Fibroblast of pulmonary artery (primary cell): ENCODE results near the gene NR5A1.

Experiments
- DNase-seq: peaks from one replicate; pipeline ENCODE4 v3.0.0-alpha.2; 2010; ENCODE audit warnings: low read depth
- H3K4me3 ChIP-seq: replicated peaks from 2 replicates; pipeline ENCODE4 v1.5.1; 2011; ENCODE audit warnings: low read depth, mild to moderate bottlenecking, control low read depth, low read length, moderate library complexity
- CTCF ChIP-seq: IDR thresholded peaks from 2 replicates; pipeline ENCODE4 v1.5.1; 2011; ENCODE audit warnings: mild to moderate bottlenecking, control low read depth, low read length, inconsistent platforms; ENCODE audit errors: missing control alignments

The NR5A1 gene

GRCh38 chr9:124518116-124518515, 10.9 kb upstream of the NR5A1 start:
- DNase-seq: no peak
- no peak for TF ChIP-seq CTCF
- H3K4me3 ChIP-seq: no peak overlapping the region

GRCh38 chr9:124517600-124517999, 10.4 kb upstream of the NR5A1 start:
- H3K4me3 ChIP-seq: no peak overlapping the region
- DNase-seq: no peak
- no peak for TF ChIP-seq CTCF

- no peak for TF ChIP-seq CTCF
- no peak for DNase-seq
- no peak overlapping the region for H3K4me3 ChIP-seq
Measured at GRCh38 chr9:124514874-124515273, 7.7 kb upstream of the NR5A1 start.

- H3K4me3 ChIP-seq: no peak overlapping the region
- no peak for TF ChIP-seq CTCF
- DNase-seq: no peak
Measured at GRCh38 chr9:124514125-124514524, 6.9 kb upstream of the NR5A1 start.

- no peak for TF ChIP-seq CTCF
- no peak for DNase-seq
- no peak overlapping the region for H3K4me3 ChIP-seq
Measured at GRCh38 chr9:124513376-124513994, 6.3 kb upstream of the NR5A1 start.

- H3K4me3 ChIP-seq: no peak overlapping the region
- DNase-seq: no peak
- TF ChIP-seq CTCF: no peak
Measured at GRCh38 chr9:124512806-124513204, 5.6 kb upstream of the NR5A1 start.
